NAMALWA (cell line): ENCODE measurements around the gene MCM7.

Source experiments
- DNase-seq: peaks from one replicate; pipeline ENCODE4 v3.0.0-alpha.2; 2015; ENCODE audit warnings: low spot score

The MCM7 gene

DNA sequence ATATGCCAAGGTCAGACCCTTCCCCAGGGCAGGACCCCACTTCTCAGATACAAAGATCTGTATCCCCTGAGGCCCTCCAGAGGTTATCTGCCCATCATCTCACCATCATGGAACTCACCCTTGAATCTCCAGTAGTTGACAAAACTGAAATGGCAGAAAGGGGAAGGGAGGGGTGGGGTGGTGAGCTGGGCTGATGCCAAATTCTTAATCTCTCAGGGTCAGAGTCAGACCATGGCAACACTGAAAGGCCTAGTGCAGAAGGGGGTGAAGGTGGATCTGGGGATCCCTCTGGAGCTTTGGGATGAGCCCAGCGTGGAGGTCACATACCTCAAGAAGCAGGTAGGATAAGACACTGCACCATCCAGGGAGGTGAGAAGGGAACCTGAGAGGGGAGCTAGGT lies 21.4 kb upstream of the MCM7 start:
- DNase-seq, result peak; percentile 16

DNA sequence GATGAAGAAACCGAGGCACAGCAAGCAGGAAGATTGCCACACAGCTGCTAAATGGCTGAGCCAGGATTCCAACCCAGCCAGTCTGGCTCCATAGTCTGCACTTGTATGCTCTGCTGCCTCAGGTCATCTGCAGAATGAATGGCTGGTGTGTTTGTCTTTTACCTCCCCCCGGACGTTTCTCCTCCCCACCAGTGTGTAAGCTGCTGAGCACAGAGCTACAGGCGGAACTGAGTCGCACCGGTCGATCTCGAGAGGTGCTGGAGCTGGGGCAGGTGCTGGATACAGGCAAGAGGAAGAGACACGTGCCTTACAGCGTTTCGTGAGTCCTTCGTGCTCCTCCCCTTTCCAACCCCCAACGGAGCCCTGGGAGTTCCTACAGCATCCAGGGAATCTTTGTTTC lies 20.9 kb upstream of the MCM7 start:
- peak; percentile 6 for DNase-seq

DNA sequence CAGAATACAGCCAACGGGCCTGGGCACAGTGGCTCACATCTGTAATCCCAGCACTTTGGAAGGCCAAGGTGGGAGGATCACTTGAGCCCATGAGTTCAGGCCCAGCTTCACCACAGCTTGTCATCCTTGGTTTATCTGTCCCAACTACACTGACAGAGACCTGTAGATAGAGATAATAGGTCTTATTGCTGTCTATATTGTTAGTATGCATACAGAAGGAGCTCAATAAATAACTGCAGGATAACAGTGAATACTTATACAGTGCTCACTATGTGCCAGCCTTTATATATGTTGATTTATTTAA lies 19.5 kb upstream of the MCM7 start:
- DNase-seq, result no peak

DNA sequence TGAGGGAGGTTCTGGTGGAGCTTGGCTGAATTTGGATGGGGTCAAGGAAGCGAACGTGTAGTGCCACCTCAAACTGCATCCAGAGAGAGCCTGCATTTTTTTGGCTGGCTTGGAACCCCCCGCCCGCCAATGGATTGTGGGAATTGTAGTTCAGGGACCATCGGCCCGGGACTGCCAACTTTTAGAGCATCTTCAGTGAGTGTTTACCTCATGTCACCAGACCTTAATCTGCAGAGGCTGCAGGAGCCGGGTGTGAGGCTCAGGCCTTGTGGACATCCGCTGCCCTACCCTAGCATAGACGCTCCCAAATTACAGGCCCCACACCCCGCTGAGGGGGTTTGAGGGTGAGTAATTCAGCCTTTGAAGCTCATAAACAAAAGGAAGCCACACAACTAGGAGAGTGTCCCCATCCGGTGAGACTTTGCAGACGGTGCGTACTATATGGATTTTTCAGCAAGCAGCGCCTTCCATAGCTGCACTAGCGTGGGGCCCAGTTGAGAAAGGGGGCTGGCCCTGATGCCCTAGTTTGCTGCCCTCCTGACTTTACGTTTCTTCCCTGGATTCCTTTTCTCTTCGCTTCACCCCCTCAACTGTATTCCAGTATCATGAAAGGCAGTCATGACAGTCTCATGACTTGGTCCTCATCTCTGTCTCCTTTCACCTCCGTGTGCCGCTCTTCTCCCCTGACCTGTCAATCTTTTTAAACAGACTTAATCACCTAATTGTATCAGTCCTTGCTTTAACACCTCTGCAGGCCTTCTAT lies 19.0 kb upstream of the MCM7 start:
- peak; percentile 92 for DNase-seq

DNA sequence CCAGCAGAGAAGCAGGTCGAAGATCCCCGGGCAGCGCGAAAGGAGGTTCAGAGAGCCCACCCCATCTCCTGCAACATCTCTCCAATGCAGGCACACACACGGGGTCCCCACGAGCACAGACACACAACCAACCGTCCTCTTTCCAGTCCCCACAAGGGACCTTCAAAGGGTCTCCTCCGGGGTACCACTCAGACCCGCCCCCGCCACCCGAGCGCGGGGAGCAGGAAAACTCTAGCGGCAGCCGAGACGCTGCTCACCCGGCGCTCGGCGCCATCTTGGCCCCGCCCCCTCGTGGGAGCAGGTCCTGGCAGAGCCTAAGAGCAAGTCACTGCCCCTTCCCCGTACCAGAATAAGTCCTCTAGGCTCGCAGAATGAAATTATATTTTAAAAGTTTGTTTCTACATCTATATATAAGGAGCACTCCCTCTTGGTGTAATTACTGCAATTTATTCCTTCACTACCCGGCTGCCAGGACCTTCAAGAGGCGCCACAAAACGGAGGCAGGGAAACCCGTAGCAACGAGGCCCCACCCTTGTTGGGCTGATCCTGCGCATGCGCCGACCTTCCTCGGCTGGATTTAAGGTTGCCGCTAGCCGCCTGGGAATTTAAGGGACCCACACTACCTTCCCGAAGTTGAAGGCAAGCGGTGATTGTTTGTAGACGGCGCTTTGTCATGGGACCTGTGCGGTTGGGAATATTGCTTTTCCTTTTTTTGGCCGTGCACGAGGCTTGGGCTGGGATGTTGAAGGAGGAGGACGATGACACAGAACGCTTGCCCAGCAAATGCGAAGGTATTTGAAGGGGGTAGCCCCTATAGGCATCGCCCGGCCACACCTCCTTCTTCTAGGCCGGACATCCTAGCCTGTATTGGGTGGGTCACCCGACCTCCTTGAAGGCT lies 18.1 kb upstream of the MCM7 start, which contains the start of the genes CNPY4 and TAF6:
Gene CNPY4, plus strand, starts transcription at position 563 of the 898 bp plus-strand sequence. Its CDS starts 111 bp downstream, at position 674.
Gene TAF6, minus strand, starts transcription at position 287 of the 898 bp plus-strand sequence. CDS start 5,149 bp downstream, outside the sequence.
- peak; percentile 98 for DNase-seq

DNA sequence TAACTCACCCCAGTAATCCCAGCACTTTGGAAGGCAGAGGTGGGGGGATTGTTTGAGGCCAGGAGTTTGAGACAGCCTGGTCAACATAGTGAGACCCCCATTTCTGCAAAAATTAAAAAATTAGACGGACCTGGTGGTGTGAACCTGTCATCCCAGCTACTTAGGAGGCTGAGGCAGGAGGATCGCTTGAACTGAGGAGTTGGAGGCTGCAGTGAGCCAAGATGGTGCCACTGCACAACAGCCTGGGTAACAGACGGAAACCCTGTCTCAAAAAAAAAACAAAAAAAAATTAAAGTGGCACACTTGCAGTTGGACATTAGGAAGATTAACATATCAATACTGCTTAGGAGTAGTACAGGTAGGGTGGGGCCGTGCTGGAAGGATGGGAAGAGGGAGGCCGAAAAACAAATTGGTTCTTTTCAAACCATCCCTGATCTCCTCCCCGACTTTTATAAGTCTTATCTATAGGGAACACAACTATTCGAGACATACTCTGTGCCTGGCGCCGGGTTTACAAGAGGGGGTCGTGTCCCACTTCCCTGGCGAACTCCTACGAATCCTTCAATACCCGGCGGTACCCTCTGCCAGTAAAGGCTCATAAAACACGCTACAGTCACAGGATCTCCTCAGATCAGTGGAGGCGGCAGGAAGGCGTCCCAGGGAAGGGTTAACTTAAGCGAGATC lies 17.3 kb upstream of the MCM7 start:
- no peak for DNase-seq

DNA sequence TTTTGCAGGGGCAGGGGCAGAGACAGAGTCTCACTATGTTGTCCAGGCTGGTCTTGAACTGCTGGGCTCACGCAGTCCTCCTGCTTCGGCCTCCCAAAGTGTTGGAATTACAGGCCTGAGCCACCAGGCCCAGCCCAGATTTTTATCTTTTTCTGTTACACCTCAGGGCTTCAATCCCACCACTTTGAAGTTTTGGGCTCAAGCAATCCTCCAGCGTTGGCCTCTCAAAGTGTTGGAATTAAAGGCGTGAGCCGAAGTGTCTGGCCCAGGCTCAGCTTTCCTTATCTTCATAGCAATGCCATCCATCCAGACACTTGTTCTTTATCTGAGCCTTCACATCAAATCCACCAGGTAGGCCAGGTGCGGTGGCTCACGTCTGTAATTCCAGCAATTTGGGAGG lies 13.8 kb upstream of the MCM7 start:
- no peak for DNase-seq

DNA sequence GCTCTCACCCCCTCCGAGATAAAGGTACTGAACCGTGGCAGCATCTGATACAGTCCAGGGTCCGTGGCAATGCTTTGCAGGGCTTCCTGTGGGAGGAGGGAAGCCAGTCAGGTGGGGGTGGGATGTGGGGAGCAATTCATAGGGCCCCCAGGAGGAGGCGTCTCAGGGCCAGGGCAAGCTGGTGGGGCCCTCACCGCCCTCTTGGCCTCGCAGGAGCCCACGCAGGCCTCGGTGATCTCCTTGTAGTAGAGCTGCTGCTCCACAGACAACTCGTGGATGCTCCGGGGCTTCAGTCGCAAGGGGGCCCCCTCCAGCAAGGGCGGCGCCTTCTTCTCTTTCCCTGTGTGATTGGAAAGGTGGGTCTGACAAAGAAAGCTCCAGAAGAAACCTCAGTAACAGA lies 10.7 kb upstream of the MCM7 start:
- no peak for DNase-seq

DNA sequence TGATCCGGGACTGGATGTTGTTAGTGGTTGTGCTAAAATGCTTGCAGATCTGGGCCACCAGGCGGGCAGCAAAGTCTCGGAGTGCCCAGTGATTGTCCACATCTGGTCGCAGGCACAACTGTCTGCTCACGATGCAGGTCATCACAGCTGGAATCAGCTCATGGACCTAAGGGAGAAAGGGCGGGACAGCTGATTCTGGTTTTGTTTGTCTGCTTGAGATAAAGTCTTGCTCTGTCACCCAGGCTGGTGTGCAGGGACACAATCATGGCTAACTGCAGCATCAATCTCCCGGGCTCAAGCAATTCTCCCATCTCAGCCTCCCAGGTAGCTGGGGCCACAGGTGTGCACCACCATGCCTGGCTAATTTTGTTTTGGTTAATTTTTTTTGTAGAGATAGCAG lies 10.0 kb upstream of the MCM7 start:
- no peak for DNase-seq

DNA sequence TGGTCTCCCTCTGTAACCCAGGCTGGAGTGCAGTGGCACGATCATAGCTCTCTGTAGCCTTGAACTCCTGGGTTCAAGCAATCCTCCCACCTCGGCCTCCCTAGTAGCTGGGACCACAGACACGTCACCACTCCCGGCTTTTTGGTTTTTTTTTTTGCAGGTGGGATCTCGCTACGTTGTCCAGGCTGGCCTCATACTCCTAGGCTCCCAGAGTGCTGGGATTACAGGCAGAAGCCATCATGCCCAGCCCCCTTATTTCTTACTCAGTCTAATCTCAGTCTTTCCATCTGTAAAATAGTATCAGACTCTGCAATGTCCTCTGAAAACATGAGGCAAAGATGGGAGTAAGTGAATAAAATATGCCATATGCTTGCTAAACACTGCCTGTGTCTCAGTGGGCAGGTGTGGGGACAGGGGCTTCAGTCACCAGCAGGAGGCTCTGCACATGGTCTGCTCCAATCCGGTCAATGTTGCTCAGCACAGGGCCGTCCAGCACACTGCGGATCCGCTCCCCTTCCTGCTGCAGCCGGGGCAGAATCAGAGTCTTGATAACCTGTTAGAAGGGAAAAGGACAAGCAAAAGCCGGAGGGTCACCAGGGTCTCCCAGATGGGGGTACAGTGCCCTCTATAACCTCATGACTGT lies 8.4 kb upstream of the MCM7 start:
- no peak for DNase-seq

DNA sequence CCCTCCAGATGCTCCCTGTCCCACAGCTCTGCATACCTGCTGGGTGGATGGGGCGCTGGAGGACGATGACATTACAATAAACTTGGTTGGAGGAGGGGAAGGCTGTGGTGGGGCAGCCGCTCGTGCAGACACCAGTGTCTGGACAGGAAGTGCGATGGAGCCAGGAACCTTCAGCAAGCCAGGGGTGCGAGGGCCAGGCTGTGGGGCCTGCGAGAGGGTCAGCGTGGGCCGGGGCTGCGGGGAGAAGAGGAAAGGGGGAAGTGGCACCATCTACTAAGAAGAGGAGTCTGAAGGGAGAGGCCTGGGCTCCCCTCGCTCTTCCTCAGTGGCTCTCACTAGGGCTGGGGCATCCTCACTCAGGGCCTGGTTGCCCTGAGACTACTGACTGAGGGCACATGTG lies 6.7 kb upstream of the MCM7 start:
- DNase-seq, result no peak

DNA sequence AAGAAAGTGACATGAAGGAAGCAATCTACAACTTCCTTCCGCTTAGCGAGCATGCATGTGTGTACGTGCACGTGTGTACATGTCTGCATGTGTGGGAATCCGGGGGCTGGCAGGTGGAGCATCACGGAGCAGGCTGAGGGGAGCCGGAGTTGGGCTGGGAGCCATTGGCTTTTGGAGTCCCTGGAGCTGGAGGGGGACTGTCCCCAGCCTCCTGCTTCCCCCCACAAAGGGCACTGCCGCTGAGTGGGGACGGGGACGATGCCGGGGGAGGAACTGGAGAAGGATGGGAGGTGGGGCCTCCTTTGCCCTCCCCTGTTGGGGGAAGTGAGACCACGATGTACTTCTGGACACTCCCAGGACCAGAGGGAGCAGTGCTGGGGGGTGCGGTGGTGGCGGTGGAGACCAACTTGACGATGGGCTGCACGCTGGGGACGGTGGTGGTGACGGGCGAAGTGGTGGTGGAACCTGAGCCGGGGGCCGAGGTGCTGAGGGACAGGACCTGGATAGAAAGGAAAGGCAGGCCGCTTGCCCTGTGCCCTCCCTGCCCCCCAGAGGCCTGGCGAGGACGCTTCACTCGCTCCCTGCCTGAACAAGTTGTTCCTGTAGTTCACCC lies 6.0 kb upstream of the MCM7 start:
- DNase-seq, result no peak

DNA sequence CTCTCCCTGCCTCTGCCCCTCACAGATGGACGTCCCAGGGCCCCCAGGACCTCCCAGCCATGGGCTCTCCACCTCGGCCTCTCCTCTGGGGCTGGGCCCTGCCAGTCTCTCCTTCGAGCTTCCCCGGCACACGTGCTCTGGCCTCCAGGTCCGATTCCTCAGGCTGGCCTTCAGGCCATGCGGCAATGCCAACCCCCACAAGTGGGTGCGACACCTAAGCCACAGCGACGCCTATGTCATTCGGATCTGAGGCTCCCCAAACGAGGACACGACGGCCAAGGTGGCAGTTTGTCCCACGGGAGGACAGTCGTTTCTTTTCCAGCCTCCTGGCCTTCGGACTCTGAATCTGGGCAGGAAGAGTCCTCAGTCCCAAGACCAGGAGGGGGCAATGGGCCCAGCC lies 5.4 kb upstream of the MCM7 start:
- DNase-seq, result no peak

DNA sequence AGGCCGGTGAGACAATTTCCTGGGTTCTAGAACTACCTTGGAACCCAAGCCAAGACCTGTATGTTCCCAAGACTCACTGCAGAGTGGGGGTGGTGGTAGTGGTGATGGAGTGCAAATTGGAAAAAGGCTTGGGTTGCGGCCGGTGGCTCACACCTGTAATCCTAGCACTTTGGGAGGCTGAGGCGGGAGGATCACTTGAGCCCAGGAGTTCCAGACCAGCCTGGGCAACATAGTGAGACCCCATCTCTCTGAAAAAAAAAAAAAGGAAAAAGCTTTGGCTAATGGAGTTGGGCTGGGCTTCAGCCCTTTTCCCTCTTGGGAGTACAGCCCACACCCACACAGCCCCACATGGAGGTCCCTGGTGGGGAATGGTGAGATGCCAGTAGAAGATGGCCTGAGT lies 4.3 kb upstream of the MCM7 start:
- DNase-seq, result no peak

DNA sequence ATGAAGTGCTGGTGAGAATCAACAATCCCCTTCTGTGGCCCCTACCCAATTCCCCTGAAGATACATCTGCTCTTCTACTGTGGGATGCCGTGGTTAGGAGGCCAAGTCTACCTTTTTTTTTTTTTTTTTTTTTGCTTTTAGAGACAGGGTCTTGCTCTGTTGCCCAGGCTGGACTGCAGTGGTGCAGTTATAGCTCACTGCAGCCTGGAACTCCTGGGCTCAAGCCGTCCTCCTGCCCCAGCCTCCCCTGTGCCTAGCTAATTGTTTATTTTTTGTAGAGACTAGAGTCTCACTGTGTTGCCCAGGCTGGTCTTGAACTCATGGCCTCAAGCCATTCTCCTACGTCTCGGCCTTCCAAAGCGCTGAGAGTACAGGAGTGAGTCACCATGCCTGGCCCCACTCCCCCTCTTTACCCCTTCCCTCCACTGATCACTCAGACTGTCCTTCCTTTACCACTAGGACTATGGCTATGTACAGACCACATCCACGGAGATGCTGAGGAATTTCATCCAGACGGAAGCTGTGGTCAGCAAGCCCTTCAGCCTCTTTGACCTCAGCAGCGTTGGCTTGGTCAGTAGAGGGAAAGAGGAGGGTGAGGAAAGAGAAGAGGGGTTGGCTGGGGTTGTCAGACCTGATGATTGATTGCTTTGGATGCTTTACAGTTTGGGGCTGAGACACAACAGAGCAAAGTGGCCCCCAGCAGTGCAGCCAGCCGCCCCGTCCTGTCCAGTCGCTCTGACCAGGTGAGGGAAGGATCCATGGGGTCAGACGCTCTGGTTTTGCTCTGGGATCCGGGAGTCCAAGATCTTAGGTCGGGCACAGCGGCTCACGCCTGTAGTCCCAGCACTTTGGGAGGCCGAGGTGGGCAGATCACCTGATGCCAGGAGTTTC lies 2.0 kb upstream of the MCM7 start:
- no peak for DNase-seq

DNA sequence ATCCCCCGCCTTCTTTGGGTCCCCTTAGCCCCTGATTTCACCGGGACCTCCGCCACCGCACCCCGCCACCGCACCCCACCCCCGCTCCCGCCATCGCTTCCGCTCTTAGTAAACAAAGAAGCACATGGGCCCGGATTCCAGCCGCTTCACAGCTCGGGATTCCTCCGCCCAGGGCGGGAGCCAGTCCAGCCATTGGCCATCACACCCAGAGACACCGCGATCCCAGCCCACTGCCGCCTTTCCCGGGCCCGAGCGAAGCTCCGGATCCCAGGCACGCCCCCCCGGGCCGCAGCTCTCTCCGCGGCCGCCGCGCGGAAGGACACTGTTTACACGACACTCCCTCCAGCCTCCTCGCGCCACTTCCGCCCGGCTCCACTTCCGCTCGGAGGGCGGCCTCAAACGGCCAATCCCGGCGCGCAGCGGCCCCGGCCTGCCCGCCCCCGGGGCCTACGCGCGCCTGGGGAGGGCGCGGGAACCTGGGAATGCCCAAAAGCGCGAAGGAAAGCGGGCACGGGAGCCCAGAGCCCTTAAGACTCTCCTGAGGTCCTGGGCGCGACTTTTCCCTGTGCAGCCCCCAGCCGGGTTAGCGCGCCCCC lies 679 bp downstream of the MCM7 start:
- DNase-seq, result peak; percentile 96

DNA sequence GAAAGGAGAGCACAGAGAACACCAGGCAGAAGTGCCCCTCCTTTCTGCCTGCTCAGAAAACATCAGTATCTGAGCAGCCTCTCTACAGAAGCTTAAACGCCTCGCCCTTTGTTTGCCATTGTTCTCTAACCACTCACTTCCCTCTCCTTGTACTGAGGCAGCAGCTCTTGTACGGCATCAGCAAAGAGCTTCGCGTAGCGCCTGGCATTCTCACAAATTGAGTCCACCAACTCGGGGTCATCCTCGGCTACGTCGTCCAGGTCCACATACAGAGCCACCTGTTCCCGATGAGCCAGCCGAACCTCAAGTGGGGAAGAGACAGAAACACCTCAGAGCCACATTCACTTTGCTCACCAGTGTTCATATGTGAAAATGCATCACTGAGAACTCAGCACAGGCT lies 1.7 kb downstream of the MCM7 start:
- no peak for DNase-seq

DNA sequence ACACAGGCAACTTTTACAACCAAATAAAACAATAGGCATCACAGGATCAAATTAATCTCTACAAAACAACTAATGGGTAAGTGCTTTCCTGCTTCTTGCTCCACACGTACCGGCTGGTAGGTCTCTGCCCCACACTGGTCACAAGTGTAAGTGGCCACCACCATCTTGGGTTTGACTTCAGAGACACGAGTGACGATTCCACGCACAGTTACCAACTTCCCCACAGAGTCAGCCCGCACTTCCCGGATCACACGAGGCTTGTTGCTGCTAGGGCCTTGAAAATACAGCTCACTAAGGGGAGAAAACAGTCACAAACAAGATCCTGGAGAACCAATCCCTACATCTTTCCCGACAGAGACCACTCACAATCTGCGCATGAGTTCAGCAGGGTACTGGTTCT lies 2.3 kb downstream of the MCM7 start:
- DNase-seq, result no peak

DNA sequence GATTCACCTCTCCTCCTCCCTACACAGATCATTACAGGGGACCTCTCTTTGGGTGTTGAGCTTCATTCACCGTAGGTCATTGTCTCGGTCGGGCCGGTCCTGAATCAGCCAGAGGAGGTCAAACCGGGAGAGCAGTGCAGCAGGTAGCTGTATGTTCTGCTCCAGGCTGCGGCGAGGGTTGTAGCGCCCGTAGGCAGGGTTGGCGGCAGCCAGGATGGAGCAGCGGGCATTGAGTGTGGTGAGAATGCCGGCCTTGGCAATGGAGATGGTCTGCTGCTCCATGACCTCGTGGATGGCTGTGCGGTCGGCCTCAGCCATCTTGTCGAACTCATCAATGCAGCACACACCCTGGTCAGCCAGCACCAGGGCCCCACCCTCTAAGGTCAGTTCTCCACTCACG lies 5.5 kb downstream of the MCM7 start:
- no peak for DNase-seq

DNA sequence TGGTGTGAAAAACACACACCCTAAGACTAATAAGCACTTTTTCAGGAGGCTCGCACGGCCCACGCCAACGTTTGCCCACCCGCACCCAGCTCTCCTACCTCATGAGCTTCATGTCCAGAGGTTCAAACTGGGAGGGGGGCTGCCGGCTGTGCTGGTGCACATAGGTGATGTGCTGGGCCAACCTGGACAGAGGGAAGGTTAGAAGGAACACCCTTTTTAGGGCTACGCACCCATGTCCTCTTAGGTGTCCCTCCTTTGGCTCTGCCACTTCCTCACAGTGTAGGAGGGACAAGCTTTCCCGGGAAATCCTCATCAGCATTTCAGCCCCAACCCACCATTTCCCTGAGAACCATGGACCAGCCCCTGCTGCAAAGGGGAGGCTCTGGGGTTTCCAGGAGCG lies 5.9 kb downstream of the MCM7 start:
- DNase-seq, result no peak
